ENCODE data around the gene DPAGT1.

The DPAGT1 gene

DNA sequence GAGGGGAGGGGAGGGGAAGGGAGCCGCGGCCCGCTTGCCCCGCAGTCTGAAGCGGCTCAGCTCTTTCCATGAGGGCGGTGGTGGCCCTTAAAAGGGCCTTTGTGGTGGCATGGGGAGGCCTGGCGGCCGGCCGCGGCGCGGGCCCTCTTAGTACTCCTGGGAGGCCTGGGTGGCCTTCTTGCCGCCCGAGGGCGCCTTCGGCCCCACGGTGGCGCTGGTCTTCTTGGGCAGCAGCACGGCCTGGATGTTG, 6.9 kb downstream of the DPAGT1 start:
- DNase-seq (ENCODE audit: low read depth in 3 of 3, low spot score in 1 of 3), result peak in 2 of 3 donors; percentile 35 to 41

DNA sequence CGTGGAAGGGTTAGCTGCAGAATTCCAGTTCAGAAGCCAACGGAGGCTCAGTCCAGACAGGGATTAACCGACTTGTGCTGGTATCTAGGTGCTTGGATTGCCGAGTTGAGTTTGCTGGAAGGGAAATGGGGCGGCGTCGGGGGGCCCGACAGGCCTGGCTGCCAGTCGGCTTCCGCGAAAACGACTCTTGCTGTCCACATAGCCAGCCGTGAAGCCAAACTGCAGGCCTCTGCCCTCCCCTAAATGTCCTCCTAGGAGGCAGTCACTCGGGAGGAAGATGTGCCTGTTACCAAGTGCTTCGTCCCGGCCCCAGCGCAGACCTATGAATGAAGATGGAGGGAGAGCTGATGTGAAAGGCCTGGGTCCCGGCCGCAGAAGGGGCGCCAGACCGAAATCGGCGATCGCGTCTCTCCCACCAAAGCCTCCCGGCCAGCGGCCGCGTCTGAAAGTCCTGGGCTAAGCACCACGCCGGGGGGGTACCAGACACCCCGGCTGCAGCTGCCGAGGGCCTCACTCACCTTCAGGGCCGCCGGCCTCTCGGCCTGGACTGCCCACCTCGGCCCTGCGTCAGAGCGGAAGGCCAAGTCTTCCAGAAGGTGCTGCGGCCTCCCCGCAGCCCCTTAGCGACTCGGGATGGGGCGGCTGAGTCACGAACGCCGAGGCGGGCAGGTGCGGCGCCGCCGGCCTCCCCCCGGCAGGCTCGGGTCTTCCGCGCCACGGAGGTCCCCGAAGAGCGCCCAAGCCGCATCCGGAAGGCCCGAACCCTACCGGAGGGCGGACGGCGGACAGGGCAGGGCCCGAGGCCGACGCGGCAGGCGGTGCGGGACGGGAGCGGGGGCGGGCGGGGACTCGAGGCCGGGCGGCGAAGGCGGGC, 7.5 kb downstream of the DPAGT1 start:
- DNase-seq (ENCODE audit: low read depth in 3 of 3, low spot score in 1 of 3), result peak in 1 of 3 donors; percentile 39

DNA sequence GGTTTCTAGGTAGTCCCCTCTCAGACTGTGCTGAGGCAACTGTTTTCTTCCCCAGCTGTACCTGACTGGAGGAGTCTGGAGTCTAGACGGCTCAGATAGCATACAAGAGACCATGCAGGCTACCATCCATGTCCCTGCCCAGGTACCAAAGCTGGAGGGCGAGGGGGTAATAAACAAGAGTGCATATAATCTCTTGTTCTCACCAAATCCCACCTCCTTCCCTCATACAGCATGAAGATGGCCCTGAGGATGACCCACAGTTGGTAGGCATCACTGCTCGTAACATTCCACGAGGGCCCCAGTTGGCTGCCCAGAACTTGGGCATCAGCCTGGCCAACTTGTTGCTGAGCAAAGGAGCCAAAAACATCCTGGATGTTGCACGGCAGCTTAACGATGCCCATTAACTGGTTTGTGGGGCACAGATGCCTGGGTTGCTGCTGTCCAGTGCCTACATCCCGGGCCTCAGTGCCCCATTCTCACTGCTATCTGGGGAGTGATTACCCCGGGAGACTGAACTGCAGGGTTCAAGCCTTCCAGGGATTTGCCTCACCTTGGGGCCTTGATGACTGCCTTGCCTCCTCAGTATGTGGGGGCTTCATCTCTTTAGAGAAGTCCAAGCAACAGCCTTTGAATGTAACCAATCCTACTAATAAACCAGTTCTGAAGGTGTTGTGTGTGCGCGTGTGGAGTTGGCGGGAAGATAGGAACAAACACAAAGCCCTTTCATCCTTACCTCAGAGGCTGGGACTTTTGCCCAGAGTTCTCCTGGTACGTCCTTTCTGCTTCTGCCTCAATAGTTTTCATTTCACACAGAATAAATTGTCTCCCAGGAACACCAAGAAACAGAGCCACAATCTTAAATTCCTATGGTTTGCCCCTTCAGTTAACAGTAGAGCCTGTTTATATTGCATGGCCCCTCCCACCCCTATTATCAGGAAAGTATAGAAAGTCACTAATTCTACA, 8.5 kb downstream of the DPAGT1 start:
- DNase-seq (ENCODE audit: low read depth in 3 of 3, low spot score in 1 of 3), result no peak

DNA sequence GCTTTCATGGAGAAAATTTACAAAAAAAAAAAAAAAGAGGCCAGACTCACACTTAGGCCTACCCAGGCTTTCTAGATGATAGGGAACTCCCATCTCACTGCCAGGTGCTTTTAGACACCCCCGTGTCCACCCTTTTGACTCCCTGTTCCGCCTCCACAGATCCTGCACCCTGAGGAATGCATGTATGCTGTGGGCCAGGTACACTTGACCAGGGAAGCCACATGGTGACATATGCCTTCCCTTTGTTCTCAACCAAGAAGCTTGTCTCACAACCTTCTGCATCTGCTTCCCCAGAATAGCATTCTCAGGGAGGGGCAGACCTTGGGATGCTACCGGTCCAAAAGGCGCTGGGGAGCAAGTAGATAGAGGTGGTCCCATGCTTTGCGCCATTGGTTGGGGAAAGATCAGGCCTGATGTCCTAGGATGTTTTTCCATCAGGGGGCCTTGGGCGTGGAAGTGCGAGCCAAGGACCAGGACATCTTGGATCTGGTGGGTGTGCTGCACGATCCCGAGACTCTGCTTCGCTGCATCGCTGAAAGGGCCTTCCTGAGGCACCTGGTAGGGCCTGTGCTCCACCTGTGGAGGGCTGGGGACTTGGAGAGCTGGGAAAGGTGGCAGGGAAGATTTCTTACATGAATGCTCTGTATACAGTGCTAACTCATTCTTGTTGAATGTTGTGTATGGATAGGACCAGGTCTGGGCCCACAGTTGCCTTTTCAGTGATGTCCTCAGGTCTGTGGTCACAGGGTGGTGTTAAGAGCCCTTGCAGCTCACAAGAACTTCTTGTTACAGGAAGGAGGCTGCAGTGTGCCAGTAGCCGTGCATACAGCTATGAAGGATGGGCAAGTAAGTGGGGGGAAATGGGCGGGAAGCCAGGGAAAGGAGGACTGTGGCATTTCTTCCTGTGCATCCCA, 9.4 kb downstream of the DPAGT1 start:
- DNase-seq (ENCODE audit: low read depth in 3 of 3, low spot score in 1 of 3), result no peak

DNA sequence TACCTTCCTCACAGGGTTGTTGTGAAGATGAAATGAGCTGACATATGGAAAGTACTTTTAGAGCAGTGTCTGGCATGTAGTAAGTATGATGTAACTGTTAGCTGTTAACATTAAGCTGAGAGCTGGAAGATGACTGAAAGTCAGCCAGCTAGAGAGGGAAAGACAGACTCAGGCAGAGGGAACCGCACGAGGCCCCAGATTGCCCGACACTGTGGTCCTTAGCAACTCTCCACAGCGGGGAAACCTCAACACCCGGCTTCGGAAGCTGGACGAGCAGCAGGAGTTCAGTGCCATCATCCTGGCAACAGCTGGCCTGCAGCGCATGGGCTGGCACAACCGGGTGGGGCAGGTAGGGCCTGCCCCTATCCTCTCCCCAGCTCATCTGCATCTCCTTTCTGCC, 10.5 kb downstream of the DPAGT1 start:
- no peak for DNase-seq (ENCODE audit: low read depth in 3 of 3, low spot score in 1 of 3)

DNA sequence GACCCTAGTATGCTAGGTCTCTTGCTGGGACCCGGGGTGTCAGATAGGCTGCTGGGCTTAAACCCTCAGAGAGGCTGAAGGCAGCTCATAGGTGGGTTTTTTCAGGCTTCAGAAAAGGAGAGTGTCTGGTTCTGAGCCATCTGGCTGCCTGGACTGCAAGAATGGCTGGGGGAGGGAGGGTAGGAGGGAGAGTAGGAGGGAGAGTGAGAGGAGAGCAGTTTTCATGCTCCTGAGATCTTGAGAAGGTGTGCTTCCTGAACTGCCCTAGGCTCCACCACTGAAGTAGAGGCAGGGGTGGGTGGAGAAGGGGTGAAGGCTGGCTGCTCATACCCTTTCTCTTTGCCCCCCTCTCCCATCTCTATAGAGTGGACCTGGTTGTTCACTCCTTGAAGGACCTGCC, 12.3 kb downstream of the DPAGT1 start:
- DNase-seq (ENCODE audit: low read depth in 3 of 3, low spot score in 1 of 3), result no peak

DNA sequence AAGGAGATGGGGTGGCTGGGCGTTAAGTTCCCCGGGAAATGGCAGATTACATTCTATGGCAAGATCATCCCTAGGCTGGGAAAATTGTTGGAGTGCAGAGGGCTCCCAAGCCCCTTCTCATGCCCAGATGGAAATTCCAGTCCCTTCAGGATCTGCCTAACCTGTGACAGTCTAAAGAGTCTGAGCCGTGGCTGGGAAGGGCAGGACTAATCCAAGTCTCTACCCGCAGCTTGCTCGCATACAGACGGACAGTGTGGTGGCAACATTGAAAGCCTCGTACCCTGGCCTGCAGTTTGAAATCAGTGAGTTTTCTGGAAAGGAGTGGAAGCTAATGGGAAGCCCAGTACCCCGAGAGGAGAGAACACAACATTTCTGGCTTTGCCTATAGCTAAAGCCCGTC, 13.2 kb downstream of the DPAGT1 start:
- no peak for DNase-seq (ENCODE audit: low read depth in 3 of 3, low spot score in 1 of 3)

DNA sequence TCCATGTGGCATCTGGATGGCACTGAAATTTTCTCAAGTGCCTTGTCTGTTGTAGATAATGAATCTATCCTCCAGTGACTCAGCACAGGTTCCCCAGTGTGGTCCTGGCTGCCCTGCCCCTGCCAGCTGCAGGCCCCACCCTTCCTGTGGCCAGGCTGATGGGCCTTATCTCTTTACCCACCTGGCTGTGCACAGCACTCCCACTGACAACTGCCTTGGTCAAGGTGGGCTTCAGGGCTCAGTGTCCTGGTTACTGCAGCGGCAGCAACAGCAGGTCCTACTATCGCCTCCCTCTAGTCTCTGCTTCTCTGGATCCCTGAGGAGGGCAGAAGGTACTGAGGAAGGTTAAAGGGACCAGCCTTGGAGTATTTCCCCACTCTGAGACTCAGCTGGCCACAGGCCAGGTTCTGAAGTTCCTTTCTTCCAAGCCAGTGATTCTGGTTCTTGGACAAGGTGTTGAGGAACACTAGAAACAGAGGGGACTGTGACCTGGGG, 13.9 kb downstream of the DPAGT1 start:
- DNase-seq (ENCODE audit: low read depth in 3 of 3, low spot score in 1 of 3), result no peak

DNA sequence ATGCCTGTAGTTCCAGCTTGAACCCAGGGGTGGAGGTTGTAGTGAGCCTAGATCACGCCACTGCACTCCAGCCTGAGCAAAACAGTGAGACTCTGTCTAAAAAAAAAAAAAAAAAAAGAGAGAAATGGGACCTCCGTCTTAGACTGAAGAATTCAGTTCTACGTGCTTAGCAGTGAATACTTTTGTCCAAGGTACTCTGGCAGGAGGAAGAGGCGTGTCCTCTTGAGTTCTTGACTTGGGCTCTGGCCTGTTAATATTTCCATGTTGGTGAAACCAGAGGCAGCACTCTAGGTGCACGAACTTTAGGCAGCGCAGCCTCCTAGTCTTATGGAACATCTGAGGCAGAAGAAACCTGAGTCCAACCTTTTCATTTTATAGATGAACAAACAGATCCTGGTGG, 14.5 kb downstream of the DPAGT1 start:
- DNase-seq (ENCODE audit: low read depth in 3 of 3, low spot score in 1 of 3), result no peak

DNA sequence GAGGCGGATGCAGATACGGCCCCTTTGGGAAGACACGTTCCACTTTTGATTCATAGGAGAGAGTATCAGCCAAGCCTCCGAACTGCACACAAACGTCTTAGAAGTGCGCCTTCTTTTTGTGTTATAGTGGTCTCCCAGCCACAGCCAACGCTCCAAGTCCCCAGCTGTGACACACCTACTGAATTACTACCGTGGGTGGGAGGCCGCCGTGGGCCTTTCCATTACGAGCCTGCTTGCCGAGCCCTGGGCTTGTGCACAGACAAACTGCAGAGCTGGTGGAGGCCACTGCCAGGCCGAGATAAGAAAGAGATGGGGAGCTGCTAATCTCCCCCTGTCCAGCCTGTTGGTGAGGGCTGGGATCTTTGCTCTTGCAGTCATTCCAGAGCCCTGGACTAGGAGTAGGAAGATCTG, 16.2 kb downstream of the DPAGT1 start:
- DNase-seq (ENCODE audit: low read depth in 3 of 3, low spot score in 1 of 3), result no peak

DNA sequence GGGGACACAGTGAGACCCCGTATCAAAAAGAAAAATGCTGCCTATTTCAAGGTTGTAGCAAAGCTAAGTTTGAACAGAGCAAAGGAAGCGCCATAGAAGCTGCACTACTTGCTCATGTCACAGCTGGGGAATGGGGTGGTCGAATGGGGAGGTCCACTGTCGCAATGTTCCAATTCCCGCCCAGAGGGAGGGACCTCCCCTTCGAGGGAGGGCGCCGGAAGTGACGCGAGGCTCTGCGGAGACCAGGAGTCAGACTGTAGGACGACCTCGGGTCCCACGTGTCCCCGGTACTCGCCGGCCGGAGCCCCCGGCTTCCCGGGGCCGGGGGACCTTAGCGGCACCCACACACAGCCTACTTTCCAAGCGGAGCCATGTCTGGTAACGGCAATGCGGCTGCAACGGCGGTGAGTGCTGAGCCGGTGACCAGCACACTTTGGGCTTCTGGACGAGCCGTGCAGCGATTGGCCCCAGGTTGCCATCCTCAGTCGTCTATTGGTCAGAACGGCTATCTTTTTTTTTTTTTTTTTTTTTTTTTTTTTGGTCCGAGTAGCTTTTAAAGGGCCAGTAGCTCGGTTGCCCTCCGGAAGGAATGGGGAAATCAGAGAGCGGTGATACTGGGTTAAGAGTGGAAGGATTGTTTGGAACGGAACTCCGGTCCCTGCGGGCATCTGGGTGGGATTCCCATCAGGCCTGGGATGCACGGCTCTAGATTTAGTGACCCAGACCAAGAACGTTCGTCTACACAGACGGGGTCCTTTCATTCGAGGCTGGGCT, 16.8 kb downstream of the DPAGT1 start, which contains the start of gene HMBS:
TSS of gene HMBS (plus strand) at position 219 of the 774 bp plus-strand sequence. CDS start at position 372, 153 bp downstream.
- DNase-seq (ENCODE audit: low read depth in 3 of 3, low spot score in 1 of 3), result peak; percentile 69 to 86 (median 70)

DNA sequence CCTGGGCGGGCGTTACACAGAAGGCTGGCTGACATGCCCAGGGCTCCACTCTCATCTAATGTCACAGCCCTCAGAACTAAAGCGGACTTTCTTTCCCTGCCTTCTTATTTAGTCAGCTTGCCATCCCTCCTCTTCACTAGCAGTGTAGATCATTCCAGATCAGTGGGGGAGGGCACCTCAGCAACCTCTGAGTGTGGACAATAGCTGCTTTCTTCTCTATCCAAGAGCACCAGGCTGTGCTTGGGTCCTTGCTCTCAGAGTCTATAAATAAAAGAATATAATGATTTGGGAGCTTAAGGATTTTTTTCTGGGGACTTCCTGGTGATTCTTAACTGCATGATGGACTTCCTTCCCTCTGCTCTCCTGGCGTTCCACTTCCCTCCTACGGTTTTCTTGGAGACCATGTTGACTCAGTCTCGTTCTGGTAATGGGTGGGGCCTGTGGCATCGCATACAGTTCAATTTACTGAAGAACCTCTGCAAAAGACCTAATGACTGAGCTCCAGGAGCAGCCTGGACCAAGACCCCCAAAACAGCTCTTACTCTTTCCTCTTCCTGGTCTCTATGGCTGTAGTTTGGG, 19.9 kb downstream of the DPAGT1 start:
- DNase-seq (ENCODE audit: low read depth in 3 of 3, low spot score in 1 of 3), result no peak

DNA sequence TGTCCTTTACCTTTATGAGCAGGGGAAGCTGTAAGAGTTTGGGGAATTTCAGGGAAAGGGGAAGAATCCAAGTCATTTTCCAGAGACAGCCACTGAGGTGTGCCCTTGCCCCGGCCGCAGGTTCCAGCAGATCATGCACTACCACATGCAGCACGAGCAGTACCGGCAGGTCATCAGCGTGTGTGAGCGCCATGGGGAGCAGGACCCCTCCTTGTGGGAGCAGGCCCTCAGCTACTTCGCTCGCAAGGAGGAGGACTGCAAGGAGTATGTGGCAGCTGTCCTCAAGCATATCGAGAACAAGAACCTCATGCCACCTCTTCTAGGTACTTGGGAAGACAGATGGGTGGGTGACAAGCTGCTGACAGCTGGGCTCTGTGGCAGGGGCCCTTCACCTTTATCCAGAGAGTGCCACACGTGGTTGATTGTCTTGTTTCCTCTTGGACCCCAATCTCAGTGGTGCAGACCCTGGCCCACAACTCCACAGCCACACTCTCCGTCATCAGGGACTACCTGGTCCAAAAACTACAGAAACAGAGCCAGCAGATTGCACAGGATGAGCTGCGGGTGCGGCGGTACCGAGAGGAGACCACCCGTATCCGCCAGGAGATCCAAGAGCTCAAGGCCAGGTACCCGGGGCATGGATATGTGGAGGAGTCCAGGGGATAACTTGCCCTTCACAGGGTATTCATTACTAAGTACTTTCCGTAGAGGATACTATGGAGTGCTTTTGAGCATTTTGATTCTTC, 22.8 kb downstream of the DPAGT1 start:
- DNase-seq (ENCODE audit: low read depth in 3 of 3, low spot score in 1 of 3), result no peak

DNA sequence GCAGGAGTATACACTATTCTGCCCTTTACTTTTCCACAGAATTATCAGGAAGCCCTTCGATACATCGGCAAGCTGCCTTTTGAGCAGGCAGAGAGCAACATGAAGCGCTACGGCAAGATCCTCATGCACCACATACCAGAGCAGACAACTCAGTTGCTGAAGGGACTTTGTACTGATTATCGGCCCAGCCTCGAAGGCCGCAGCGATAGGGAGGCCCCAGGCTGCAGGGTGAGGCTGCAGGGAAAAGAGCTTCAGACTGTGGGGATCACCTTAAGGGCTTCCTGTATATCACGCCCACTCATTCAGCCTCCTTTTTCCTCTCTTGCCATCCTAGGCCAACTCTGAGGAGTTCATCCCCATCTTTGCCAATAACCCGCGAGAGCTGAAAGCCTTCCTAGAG, 23.8 kb downstream of the DPAGT1 start:
- no peak for DNase-seq (ENCODE audit: low read depth in 3 of 3, low spot score in 1 of 3)

DNA sequence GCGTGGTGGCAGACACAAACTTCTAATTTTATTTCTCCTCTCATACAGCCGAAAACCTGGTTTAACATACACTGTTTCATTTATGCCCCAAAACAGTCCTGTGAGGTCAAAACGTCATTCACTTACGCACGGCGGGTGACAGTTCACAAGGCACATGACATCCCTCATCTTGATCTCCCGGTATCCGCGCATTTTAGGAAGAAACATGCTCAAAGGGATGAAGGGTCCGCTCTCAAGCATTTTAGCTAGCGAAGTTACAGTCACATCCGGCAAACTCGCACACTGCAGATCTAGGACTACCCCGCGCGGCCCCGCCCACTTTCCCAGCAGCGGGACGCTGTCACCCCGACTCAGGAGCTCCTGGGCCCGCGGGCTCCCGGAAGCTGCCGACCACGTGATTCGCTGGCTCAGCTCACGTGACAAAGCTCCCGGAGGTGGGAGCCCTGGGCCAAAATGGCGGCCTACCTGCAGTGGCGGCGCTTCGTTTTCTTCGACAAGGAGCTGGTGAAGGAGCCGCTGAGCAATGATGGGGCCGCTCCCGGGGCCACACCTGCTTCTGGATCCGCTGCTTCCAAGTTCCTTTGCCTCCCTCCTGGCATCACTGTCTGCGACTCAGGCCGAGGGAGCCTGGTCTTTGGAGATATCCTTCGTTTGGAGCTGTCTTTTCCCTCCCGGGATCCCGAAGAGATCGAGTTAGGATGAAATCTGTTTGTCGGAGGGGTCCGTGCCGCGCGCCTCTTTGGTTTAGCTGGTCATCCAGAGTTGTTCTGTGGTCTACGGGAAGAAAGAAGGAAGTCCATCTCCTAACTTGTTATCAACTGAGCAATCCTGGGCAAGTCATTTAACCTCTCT, 34.1 kb downstream of the DPAGT1 start, which contains the start of gene VPS11:
TSS of gene VPS11 (plus strand) at position 448 of the 852 bp plus-strand sequence. CDS start at position 454, 6 bp downstream.
- DNase-seq (ENCODE audit: low read depth in 3 of 3, low spot score in 1 of 3), result peak; percentile 92 to 95 (median 93)

DNA sequence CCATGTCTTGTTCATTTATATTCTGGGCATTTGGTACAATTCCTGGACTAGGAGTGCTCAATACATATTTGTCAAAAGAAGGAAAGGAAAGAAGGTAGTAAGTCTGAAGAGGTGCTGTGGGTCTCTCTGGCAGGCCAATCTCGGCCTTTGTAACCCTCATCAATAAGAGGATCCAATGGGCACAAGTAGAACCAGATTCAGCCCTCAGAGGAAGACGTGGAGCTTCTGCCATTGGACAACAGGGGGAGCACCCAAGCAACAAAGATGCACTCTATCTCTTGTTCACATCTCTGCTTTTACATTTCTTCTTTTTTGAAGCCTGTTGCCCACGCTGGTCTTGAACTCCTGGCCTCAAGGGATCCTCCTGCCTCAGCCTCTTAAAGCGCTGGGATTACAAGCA, 36.3 kb downstream of the DPAGT1 start:
- DNase-seq (ENCODE audit: low read depth in 3 of 3, low spot score in 1 of 3), result no peak

DNA sequence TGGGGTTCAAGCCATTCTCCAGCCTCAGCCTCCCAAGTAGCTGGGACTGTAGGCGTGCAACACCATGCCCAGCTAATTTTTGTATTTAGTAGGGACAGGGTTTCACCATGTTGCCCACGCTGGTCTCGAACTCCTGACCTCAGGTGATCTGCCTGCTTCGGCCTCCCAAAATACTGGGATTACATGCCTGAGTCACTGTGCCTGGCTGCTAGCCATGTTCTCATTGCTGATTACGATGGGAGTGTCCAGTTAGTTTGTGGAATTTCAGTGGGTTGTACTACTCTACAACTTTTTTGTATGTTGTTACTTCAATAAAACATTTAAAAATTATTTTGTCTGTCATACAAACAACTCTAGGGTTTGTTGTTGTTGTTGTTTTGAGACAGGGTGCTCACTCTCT, 38.9 kb downstream of the DPAGT1 start:
- no peak for DNase-seq (ENCODE audit: low read depth in 3 of 3, low spot score in 1 of 3)

DNA sequence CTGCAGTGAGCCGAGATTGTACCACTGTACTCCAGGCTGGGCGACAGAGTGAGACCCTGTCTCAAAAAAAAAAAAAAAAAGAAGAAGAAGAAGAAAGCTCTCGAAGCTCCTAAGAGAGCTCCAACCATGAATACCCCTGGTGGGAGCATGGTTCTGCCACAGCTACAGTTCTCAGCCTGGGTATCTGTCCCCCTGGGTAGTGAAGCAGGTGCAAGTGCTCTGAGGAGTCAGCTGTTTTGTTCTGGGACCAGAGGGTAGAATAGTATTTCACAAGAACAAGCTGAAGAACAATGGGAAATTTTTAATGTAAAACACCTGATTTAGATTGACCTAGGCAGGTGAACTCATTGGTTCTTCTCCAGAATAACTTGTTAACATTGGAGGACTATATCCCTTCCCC, 40.4 kb downstream of the DPAGT1 start:
- no peak for DNase-seq (ENCODE audit: low read depth in 3 of 3, low spot score in 1 of 3)
